ENCODE data around the gene KIRREL2.
A peak's percentile ranks its signal among the peaks of the same experiment; 100 is the strongest.
"Not testable (repeated sequence)": the region's sequence is repeated elsewhere in the genome, so short reads cannot be mapped to it uniquely, and the experiment has no call there.

KIRREL2 gene

GRCh38 chr19:35907377-35907745 lies 50.6 kb downstream of the KIRREL2 start:
- Histone ChIP-seq H3K4me3 (ENCODE audit: low read length) (no peak overlapping the region), H3K4me1 (ENCODE audit: control insufficient read depth, insufficient read depth, low read length) (peaks cover 6% of the 10 kb centered on the region), H3K9ac (ENCODE audit: low read length) (peak overlapping the region; percentile 22), H3K36me3 (ENCODE audit: control insufficient read depth, insufficient read depth, low read length) (no peaks in the 10 kb centered on the region), H3K9me3 (ENCODE audit: control insufficient read depth, low read length) (no peaks in the 10 kb centered on the region), H3K27me3 (ENCODE audit: control insufficient read depth, insufficient read depth, low read length) (no peaks in the 10 kb centered on the region)

DNA sequence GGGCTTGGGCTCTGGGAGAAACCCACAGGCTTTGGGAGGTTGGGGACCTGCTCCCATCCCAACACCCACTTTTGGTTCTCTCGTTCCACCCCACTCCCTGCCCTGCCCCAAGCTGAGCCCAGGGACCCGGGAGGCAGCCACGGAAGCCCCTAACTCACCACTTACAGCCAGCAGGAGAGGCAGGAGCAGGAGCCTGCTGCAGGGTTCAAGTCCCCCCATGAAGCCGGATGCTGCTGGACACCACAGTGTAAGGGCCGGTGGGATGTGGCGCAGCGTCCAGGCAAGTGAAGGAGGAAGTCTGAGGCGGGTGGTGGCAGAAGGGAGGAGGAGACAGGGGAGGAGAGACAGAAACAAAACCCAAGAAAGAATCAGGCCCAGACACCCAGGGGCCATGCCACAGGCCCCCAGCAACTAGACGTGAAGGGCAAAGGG lies 51.3 kb downstream of the KIRREL2 start, which contains the start of gene TYROBP:
TYROBP (minus strand) TSS at position 286 of the 432 bp plus-strand sequence; CDS start at position 219, 67 bp downstream.
- no peaks in the 10 kb centered on the region for H3K36me3 ChIP-seq (ENCODE audit: control insufficient read depth, insufficient read depth, low read length)
- H3K9me3 ChIP-seq (ENCODE audit: control insufficient read depth, low read length): no peaks in the 10 kb centered on the region
- peak within 1 kb of the TSS; percentile 25 for H3K9ac ChIP-seq (ENCODE audit: low read length)
- no peaks in the 10 kb centered on the region for H3K27me3 ChIP-seq (ENCODE audit: control insufficient read depth, insufficient read depth, low read length)
- H3K4me1 ChIP-seq (ENCODE audit: control insufficient read depth, insufficient read depth, low read length): peaks cover 6% of the 10 kb centered on the region
- H3K4me3 ChIP-seq (ENCODE audit: low read length): no peak within 1 kb of the TSS

DNA sequence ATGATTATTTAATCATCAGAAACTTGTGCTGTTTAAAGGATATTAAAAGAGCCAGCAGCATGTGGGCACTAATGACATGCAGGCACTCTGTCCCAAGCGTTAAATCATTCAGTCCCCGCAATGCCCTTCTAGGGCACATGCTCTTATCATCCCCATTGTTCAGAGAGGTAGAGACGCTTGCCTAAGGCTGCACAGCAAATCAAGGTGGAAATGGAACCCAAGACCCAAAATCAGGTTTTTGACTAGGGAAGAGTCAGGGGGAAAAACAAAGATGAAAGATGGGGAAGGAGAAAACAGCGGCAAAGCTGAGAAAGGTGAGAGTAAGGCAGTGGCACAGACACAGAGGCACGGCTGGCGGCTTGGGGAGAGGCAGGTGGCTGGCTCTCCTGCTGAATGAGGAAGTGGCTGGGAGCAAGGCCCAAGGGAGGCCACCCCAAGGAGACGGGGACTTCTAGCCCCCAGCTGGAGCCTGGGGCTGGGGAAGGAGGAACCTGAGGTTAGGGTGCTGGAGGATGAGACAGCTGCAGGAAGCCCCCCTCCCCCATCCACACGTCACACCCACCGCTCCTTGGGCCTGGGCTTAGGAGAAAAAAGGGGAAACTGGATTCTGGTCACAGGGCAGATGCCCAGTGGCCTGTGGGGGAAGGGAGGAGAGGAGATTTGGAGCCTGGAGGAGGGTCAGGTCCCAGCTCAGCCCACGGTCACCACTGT lies 52.4 kb downstream of the KIRREL2 start:
- H3K4me3 ChIP-seq (ENCODE audit: low read length): no peak overlapping the region
- H3K9me3 ChIP-seq (ENCODE audit: control insufficient read depth, low read length): no peaks in the 10 kb centered on the region
- H3K9ac ChIP-seq (ENCODE audit: low read length): peak overlapping the region; percentile 25
- no peaks in the 10 kb centered on the region for H3K27me3 ChIP-seq (ENCODE audit: control insufficient read depth, insufficient read depth, low read length)
- H3K4me1 ChIP-seq (ENCODE audit: control insufficient read depth, insufficient read depth, low read length): no peaks in the 10 kb centered on the region
- H3K36me3 ChIP-seq (ENCODE audit: control insufficient read depth, insufficient read depth, low read length): no peaks in the 10 kb centered on the region

- Histone ChIP-seq H3K4me3 (ENCODE audit: low read length) (no peak overlapping the region), H3K36me3 (ENCODE audit: control insufficient read depth, insufficient read depth, low read length) (no peaks in the 10 kb centered on the region), H3K9ac (ENCODE audit: low read length) (no peak overlapping the region), H3K27me3 (ENCODE audit: control insufficient read depth, insufficient read depth, low read length) (no peaks in the 10 kb centered on the region), H3K4me1 (ENCODE audit: control insufficient read depth, insufficient read depth, low read length) (no peaks in the 10 kb centered on the region), H3K9me3 (ENCODE audit: control insufficient read depth, low read length) (no peaks in the 10 kb centered on the region)
Measured at GRCh38 chr19:35909684-35910035, 52.9 kb downstream of the KIRREL2 start.

DNA sequence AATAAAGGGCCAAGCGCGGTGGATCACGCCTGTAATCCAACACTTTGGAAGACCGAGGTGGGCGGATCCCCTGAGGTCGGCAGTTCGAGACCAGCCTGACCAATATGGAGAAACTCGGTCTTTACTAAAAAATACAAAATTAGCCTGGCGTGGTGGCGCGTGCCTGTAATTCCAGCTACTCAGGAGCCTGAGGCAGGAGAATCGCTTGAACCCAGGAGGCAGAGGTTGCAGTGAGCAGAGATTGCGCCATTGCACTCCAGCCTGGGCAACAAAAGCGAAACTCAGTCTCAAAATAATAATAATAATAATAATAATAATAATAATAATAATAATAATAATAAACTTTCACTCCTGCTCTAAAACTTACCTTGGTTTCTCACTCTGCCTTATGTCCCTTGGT lies 53.6 kb downstream of the KIRREL2 start:
- not testable (repeated sequence) for H3K9ac ChIP-seq (ENCODE audit: low read length); H3K9me3 ChIP-seq (ENCODE audit: control insufficient read depth, low read length); H3K4me3 ChIP-seq (ENCODE audit: low read length); H3K36me3 ChIP-seq (ENCODE audit: control insufficient read depth, insufficient read depth, low read length); H3K4me1 ChIP-seq (ENCODE audit: control insufficient read depth, insufficient read depth, low read length); H3K27me3 ChIP-seq (ENCODE audit: control insufficient read depth, insufficient read depth, low read length)

- Histone ChIP-seq H3K9ac (ENCODE audit: low read length) (no peak overlapping the region), H3K4me3 (ENCODE audit: low read length) (no peak overlapping the region), H3K9me3 (ENCODE audit: control insufficient read depth, low read length) (no peaks in the 10 kb centered on the region), H3K27me3 (ENCODE audit: control insufficient read depth, insufficient read depth, low read length) (no peaks in the 10 kb centered on the region), H3K36me3 (ENCODE audit: control insufficient read depth, insufficient read depth, low read length) (no peaks in the 10 kb centered on the region), H3K4me1 (ENCODE audit: control insufficient read depth, insufficient read depth, low read length) (no peaks in the 10 kb centered on the region)
Measured at GRCh38 chr19:35911173-35911572, 54.5 kb downstream of the KIRREL2 start.

DNA sequence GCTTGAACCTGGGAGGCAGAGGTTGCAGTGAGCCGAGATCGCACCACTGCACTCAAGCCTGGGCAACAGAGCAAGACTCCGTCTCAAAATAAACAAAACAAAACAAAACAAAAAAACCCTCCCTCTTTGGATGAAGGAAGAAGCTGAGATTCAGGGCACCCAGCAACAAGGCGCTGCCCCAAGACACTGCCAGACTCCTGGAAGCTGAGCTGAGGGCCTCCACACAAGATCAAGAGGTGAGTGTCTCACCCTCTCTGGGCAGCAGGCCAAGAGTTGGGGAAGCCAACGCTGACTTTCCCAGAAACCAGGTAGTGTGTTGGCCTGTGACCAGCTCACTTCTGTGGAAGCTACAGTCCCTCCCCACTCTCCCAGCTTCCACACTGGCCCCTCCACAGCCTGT lies 55.1 kb downstream of the KIRREL2 start:
- Histone ChIP-seq H3K4me1 (ENCODE audit: control insufficient read depth, insufficient read depth, low read length) (no peaks in the 10 kb centered on the region), H3K36me3 (ENCODE audit: control insufficient read depth, insufficient read depth, low read length) (no peaks in the 10 kb centered on the region), H3K9ac (ENCODE audit: low read length) (no peak overlapping the region), H3K27me3 (ENCODE audit: control insufficient read depth, insufficient read depth, low read length) (no peaks in the 10 kb centered on the region), H3K9me3 (ENCODE audit: control insufficient read depth, low read length) (no peaks in the 10 kb centered on the region), H3K4me3 (ENCODE audit: low read length) (no peak overlapping the region)

- Histone ChIP-seq H3K9ac (ENCODE audit: low read length) (no peak overlapping the region), H3K4me3 (ENCODE audit: low read length) (no peak overlapping the region), H3K36me3 (ENCODE audit: control insufficient read depth, insufficient read depth, low read length) (no peaks in the 10 kb centered on the region), H3K4me1 (ENCODE audit: control insufficient read depth, insufficient read depth, low read length) (no peaks in the 10 kb centered on the region), H3K9me3 (ENCODE audit: control insufficient read depth, low read length) (no peaks in the 10 kb centered on the region), H3K27me3 (ENCODE audit: control insufficient read depth, insufficient read depth, low read length) (no peaks in the 10 kb centered on the region)
Measured at GRCh38 chr19:35913589-35913988, 56.9 kb downstream of the KIRREL2 start.

GRCh38 chr19:35915443-35915842 lies 58.7 kb downstream of the KIRREL2 start:
- Histone ChIP-seq H3K27me3 (ENCODE audit: control insufficient read depth, insufficient read depth, low read length) (no peaks in the 10 kb centered on the region), H3K9me3 (ENCODE audit: control insufficient read depth, low read length) (no peaks in the 10 kb centered on the region), H3K4me1 (ENCODE audit: control insufficient read depth, insufficient read depth, low read length) (no peaks in the 10 kb centered on the region), H3K9ac (ENCODE audit: low read length) (no peak overlapping the region), H3K4me3 (ENCODE audit: low read length) (no peak overlapping the region), H3K36me3 (ENCODE audit: control insufficient read depth, insufficient read depth, low read length) (no peaks in the 10 kb centered on the region)
